GM13977 (cell line): Measurements from ENCODE around the gene SLC44A3.
A peak's percentile ranks its signal among the peaks of the same experiment; 100 is the strongest.

Experiments used
- DNase-seq: peaks from one replicate; pipeline ENCODE4 v3.0.0; 2012; ENCODE audit warnings: low spot score
- CTCF ChIP-seq: IDR thresholded peaks from 2 replicates; pipeline ENCODE4 v1.5.1; 2012; ENCODE audit warnings: mild to moderate bottlenecking, control low read depth; ENCODE audit not compliant: insufficient read depth; ENCODE audit errors: extremely low read depth, missing control alignments
- in situ Hi-C: fragments of 300-500 bp; cut with MboI; formaldehyde crosslinking; loops from one replicate; pipeline ENCODE4 v1.12.0; 2022; ENCODE audit warnings: low sequenced_read_pairs, low pct_unique_long_range_greater_than_20kb, mixed read lengths, inconsistent platforms; ENCODE audit not compliant: unreplicated experiment

SLC44A3 gene

GRCh38 chr1:94854458-94855306 lies 34.5 kb downstream of the SLC44A3 start:
- in situ Hi-C loops: loop anchor here (10.0 kb wide), 1 partner anchor 190 kb away; no protein-coding TSS in a partner anchor
- DNase-seq: peak; percentile 88
- peak; percentile 90 for TF ChIP-seq CTCF

- no peak for DNase-seq
- no peak for TF ChIP-seq CTCF
- in situ Hi-C loops: loop anchor here (10.0 kb wide), 1 partner anchor 189 kb away; no protein-coding TSS in a partner anchor
Observed at GRCh38 chr1:94855307-94855700, 35.1 kb downstream of the SLC44A3 start.

GRCh38 chr1:94856004-94856403 lies 35.8 kb downstream of the SLC44A3 start:
- no peak for DNase-seq
- no peak for TF ChIP-seq CTCF
- in situ Hi-C loops: loop anchor here (10.0 kb wide), 1 partner anchor 189 kb away; no protein-coding TSS in a partner anchor

GRCh38 chr1:94856868-94857267 lies 36.7 kb downstream of the SLC44A3 start:
- DNase-seq: no peak
- in situ Hi-C loops: loop anchor here (10.0 kb wide), 1 partner anchor 188 kb away; no protein-coding TSS in a partner anchor
- TF ChIP-seq CTCF: no peak

GRCh38 chr1:94858276-94858675 lies 38.1 kb downstream of the SLC44A3 start:
- no peak for DNase-seq
- no peak for TF ChIP-seq CTCF
- in situ Hi-C loops: loop anchor here (10.0 kb wide), 1 partner anchor 187 kb away; no protein-coding TSS in a partner anchor

GRCh38 chr1:94859174-94859573 lies 39.0 kb downstream of the SLC44A3 start:
- TF ChIP-seq CTCF: no peak
- in situ Hi-C loops: loop anchor here (10.0 kb wide), 1 partner anchor 186 kb away; no protein-coding TSS in a partner anchor
- no peak for DNase-seq
